Measurements from ENCODE around the gene PCDHB5. TPM values are rescaled to one million over a fixed set of nuclear protein-coding genes. Genes with fewer than 3 reads are reported as not detected.
"Not testable (repeated sequence)": the region's sequence is repeated elsewhere in the genome, so short reads cannot be mapped to it uniquely, and the experiment has no call there.

PCDHB5 gene
- total and polyA plus RNA-seq, 2 donors (not counting 1 experiment from before 2014, with no cell fraction given): not detected

- H3K4me1 ChIP-seq (ENCODE audit: control insufficient read depth in 2 of 2, insufficient read depth in 2 of 2, low read length in 2 of 2); H3K9ac ChIP-seq (ENCODE audit: low read length); H3K27ac Mint-ChIP-seq; ATAC-seq (ENCODE audit: low read depth); H3K36me3 ChIP-seq (replicated peaks in 1 of 2; ENCODE audit: control extremely low read depth in 1 of 2, control insufficient read depth in 1 of 2, extremely low read depth in 1 of 2, insufficient read depth in 2 of 2, low read length in 1 of 2); POLR2A ChIA-PET; H3K4me3 ChIP-seq (ENCODE audit: control extremely low read depth in 1 of 5, extremely low read depth in 1 of 5, insufficient read depth in 1 of 5, low read depth in 2 of 5, low read length in 4 of 5); H2AFZ ChIP-seq (ENCODE audit: insufficient read depth, low read depth, low read length, poor library complexity, severe bottlenecking); CTCF ChIA-PET; H3K4me2 ChIP-seq (replicated peaks; ENCODE audit: low read depth, low read length, poor library complexity, severe bottlenecking); DNase-seq; H4K20me1 ChIP-seq (ENCODE audit: control insufficient read depth, insufficient read depth, low read length, poor library complexity, severe bottlenecking); H3K4me3 Mint-ChIP-seq; H3K4me1 Mint-ChIP-seq; H3K9me3 Mint-ChIP-seq (ENCODE audit: insufficient read depth); H3K79me2 ChIP-seq (ENCODE audit: control insufficient read depth, insufficient read depth, low read length); H3K27ac ChIP-seq (ENCODE audit: low read length in 2 of 2): not testable (repeated sequence)
- H3K27me3 Mint-ChIP-seq: peaks cover 25% of the 10 kb centered on the region
- intact Hi-C loops (cut with micrococcal nuclease): loop anchor here (10.0 kb wide), 1 partner anchor 385 kb away; no protein-coding TSS in a partner anchor
- 44% methylated on average over 15 of the region's 32 CpGs for WGBS (ENCODE audit: insufficient coverage)
- Histone ChIP-seq H3K9me3 (ENCODE audit: control extremely low read depth in 1 of 3, control insufficient read depth in 2 of 3, insufficient read depth in 1 of 3, low read length in 2 of 3) (peaks cover 2 to 34% (median 5%) of the 10 kb centered on the region in 3 donors), H3K27me3 (replicated peaks in 1 of 4; ENCODE audit: control extremely low read depth in 1 of 4, control insufficient read depth in 3 of 4, insufficient read depth in 4 of 4, low read length in 3 of 4) (peaks cover 0 to 12% (median 8%) of the 10 kb centered on the region in 4 experiments)
These were observed 44.9 kb downstream of the PCDHB5 start for GRCh38 chr5:141179876-141180275.

GRCh38 chr5:141180313-141180712 lies 45.3 kb downstream of the PCDHB5 start:
- 29% methylated on average over 1 of the region's 1 CpG for WGBS (ENCODE audit: insufficient coverage)
- H3K4me2 ChIP-seq (replicated peaks; ENCODE audit: low read depth, low read length, poor library complexity, severe bottlenecking): no peak overlapping the region
- H3K4me1 Mint-ChIP-seq: peaks cover 2% of the 10 kb centered on the region
- no peak overlapping the region for H3K27ac ChIP-seq (ENCODE audit: low read length in 2 of 2)
- CTCF ChIA-PET: no interaction called here
- H3K27ac Mint-ChIP-seq: no peak overlapping the region
- no peak overlapping the region for H3K4me3 Mint-ChIP-seq
- DNase-seq (no peak), ATAC-seq (ENCODE audit: low read depth) (no peak)
- H3K9ac ChIP-seq (ENCODE audit: low read length): no peak overlapping the region
- H3K9me3 ChIP-seq (ENCODE audit: control extremely low read depth in 1 of 3, control insufficient read depth in 2 of 3, insufficient read depth in 1 of 3, low read length in 2 of 3): peaks cover 2 to 34% (median 5%) of the 10 kb centered on the region in 3 donors
- intact Hi-C loops (cut with micrococcal nuclease): loop anchor here (10.0 kb wide), 1 partner anchor 384 kb away; no protein-coding TSS in a partner anchor
- H3K4me3 ChIP-seq (ENCODE audit: control extremely low read depth in 1 of 5, extremely low read depth in 1 of 5, insufficient read depth in 1 of 5, low read depth in 2 of 5, low read length in 4 of 5): no peak overlapping the region
- no peaks in the 10 kb centered on the region for H4K20me1 ChIP-seq (ENCODE audit: control insufficient read depth, insufficient read depth, low read length, poor library complexity, severe bottlenecking)
- H3K36me3 ChIP-seq (replicated peaks in 1 of 2; ENCODE audit: control extremely low read depth in 1 of 2, control insufficient read depth in 1 of 2, extremely low read depth in 1 of 2, insufficient read depth in 2 of 2, low read length in 1 of 2): no peaks in the 10 kb centered on the region
- H3K9me3 Mint-ChIP-seq (ENCODE audit: insufficient read depth): peaks cover 2% of the 10 kb centered on the region
- H3K27me3 Mint-ChIP-seq: peaks cover 29% of the 10 kb centered on the region
- no peaks in the 10 kb centered on the region for H3K4me1 ChIP-seq (ENCODE audit: control insufficient read depth in 2 of 2, insufficient read depth in 2 of 2, low read length in 2 of 2)
- H3K79me2 ChIP-seq (ENCODE audit: control insufficient read depth, insufficient read depth, low read length): no peaks in the 10 kb centered on the region
- H2AFZ ChIP-seq (ENCODE audit: insufficient read depth, low read depth, low read length, poor library complexity, severe bottlenecking): no peak overlapping the region
- POLR2A ChIA-PET: no interaction called here
- H3K27me3 ChIP-seq (replicated peaks in 1 of 4; ENCODE audit: control extremely low read depth in 1 of 4, control insufficient read depth in 3 of 4, insufficient read depth in 4 of 4, low read length in 3 of 4): peaks cover 0 to 12% (median 8%) of the 10 kb centered on the region in 4 experiments
- no peak for TF ChIP-seq EZH2 (IDR thresholded peaks at IDR 0.05; ENCODE audit: borderline replicate concordance, insufficient read depth, low read depth, low read length, poor library complexity, severe bottlenecking)

Data from B cell (primary cell).